Loucy (cell line): ENCODE data around the gene MPRIP.

ENCODE experiments used
- CTCF ChIP-seq: fragments of 200-600 bp; sonication (generic); conservative IDR thresholded peaks from 2 replicates; pipeline ENCODE4 v1.5.1; 2014; ENCODE audit warnings: mild to moderate bottlenecking, antibody characterized with exemption, low read length
- EZH2phosphoT487 ChIP-seq: fragments of 200-600 bp; IDR thresholded peaks from 2 replicates; pipeline ENCODE4 v1.6.1; 2018; ENCODE audit warnings: antibody characterized with exemption, mild to moderate bottlenecking, moderate library complexity, borderline replicate concordance

- TF ChIP-seq CTCF (no peak), EZH2phosphoT487 (no peak)
These were observed 80.7 kb downstream of the MPRIP start for GRCh38 chr17:17122781-17123483.
